GM21737 (cell line): ENCODE data around the gene CDKN2B-AS1.

ENCODE experiments used
- ATAC-seq: cut with Tn5 transposase; IDR thresholded peaks from one replicate; pipeline ENCODE4 v1.9.1; 2021; ENCODE audit warnings: mild to moderate bottlenecking, moderate library complexity; ENCODE audit not compliant: unreplicated experiment

Gene CDKN2B-AS1

DNA sequence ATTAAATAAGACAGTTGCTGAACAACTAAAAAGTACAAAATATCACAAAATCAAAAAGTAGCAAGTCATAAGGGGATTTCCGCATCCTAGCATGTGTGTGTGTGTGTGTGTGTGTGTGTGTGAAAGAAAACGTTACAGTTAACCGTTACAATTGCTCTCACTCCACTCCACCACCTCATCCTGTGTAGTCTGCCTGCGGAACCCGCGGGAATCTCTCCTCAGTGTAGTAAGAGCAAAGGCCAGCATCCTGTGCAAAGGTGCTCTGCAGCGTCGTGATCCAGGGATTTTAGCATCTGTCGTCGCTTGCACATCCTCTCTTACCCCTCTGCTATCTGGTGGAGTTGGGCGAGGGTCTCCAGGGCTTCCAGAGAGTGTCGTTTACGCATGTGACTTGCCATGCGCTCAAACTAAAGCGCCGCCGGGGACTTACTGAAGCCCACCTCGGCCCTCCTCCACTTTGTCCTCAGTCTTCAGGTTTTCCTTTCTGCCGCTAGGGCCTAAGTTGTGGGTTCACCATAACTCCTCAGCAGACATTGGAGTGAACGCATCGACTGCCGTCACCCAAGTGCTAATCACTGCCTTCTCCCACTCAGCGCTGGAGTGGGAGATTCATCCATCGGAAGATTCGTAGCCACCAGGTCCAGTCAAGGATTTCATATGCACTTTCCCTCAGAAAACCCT is 10.6 kb downstream of the CDKN2B-AS1 start:
- no peak for ATAC-seq

DNA sequence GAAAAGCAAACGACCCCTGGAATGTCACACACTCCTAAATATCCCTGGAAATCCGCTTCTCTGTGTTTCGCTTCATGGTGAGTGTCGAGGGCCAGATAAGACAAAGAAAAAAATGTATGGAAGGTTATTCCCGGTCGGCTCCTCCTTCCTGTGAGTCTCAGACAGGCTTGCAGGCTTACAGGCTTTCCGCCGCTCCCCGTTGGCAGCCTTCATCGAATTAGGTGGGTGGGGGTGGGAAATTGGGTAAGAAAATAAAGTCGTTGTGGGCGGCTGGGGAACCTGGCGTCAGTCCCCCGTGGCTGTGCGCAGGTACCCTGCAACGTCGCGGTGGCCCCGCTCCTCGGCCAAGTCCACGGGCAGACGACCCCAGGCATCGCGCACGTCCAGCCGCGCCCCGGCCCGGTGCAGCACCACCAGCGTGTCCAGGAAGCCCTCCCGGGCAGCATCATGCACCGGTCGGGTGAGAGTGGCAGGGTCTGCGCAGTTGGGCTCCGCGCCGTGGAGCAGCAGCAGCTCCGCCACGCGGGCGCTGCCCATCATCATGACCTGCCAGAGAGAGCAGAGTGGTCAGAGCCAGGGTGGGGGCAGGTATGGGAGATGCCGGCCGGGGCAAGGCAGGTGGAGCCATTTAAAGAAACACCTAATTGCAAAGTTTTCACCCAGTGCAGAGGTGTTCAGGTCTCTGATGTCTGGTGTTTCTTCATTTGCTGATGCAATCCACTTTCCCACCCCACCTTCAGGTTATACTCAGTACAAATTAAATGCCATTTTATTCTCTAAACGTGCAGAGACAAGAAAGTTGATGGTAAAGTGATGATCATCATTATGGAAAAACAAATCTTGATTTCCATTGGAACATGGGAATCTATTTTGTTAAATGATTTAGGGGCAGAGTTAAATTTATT is 11.4 kb downstream of the CDKN2B-AS1 start:
- no peak for ATAC-seq

DNA sequence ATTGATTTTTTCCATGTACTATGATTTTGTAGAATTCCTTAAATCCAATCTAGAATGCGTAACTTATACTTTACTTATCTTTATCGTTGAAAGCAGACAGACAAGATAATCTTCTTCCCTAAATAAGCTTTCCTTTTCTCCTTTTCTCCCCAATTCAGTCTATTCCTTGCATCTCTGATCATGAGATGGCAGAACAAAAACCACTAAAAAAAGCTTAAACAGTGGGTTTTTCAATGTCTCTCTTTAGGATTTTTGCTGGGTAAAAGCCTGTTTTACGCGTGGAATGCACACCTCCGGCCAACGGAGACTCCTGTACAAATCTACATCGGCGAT is 13.8 kb downstream of the CDKN2B-AS1 start:
- ATAC-seq = no peak

GRCh38 chr9:22008717-22009505 is 14.3 kb downstream of the CDKN2B-AS1 start, which contains the start of gene CDKN2B:
TSS of gene CDKN2B (minus strand) at chr9:22009305. CDS start at chr9:22008953, 352 bp downstream.
- peak; percentile 89 for ATAC-seq

GRCh38 chr9:22009506-22009867 is 14.9 kb downstream of the CDKN2B-AS1 start:
- peak; percentile 40 for ATAC-seq

- ATAC-seq = no peak
These were observed 16.5 kb downstream of the CDKN2B-AS1 start for GRCh38 chr9:22010866-22011625.

DNA sequence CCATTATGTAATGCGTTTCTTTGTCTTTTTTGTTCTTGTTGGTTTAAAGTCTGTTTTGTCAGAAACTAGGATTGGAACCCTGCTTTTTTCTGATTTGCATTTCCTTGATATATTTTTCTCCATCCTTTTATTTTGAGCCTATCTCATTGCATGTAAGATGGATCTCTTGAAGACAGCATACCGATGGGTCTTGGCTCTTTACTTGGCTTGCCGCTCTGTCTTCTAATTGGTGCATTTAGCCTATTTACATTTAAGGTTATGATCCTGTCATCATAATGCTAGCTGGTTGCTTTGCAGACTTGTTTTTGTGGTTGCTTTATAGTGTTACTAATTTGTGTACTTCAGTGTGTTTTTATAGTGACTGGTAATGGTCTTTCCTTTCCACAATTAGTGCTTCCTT is 27.8 kb downstream of the CDKN2B-AS1 start:
- ATAC-seq = no peak

DNA sequence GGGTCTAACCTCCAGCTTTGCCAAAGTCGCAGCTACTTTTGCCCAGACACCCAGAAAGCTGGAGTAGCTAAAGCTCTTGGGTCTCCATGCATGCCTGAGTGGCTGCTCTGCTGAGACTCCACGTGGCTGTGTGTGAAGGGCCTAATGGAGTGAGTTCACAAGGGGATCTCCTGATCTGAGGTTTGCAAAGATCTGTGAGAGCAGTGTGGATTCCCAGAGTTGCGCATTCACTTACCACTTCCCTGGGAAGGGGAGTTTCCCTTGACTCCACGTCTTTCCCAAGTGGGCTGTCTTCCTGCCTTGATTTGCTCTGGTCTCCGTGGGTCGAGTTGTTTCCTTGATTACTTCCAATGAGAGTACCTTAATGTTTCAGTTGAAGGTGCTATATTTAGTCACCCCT is 32.1 kb downstream of the CDKN2B-AS1 start:
- no peak for ATAC-seq

DNA sequence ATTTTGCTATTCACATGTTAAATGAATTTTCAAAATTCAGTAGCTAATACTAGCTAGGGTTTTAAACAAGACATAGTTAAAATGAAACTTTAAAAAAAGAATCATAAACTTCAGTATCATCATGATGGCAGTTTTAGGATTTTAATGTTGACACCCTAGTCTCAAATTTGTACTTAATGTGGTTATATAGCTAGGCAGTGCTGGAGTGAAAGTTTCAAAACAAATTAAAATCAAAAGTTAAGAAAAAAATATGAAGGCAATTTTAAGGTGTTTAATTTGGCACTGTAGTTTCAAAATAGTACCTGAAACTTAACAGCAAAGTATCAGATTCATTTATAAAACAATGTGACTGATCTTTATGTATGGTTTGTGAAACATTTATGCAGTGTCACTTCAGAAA is 33.8 kb downstream of the CDKN2B-AS1 start:
- ATAC-seq = no peak

GRCh38 chr9:22029231-22029630 is 34.6 kb downstream of the CDKN2B-AS1 start:
- ATAC-seq = no peak

GRCh38 chr9:22030101-22030598 is 35.6 kb downstream of the CDKN2B-AS1 start:
- ATAC-seq = no peak

- no peak for ATAC-seq
These were observed 37.2 kb downstream of the CDKN2B-AS1 start for GRCh38 chr9:22031655-22032411.

GRCh38 chr9:22033012-22033630 is 38.5 kb downstream of the CDKN2B-AS1 start:
- no peak for ATAC-seq

GRCh38 chr9:22035591-22036011 is 41.0 kb downstream of the CDKN2B-AS1 start:
- ATAC-seq = no peak

DNA sequence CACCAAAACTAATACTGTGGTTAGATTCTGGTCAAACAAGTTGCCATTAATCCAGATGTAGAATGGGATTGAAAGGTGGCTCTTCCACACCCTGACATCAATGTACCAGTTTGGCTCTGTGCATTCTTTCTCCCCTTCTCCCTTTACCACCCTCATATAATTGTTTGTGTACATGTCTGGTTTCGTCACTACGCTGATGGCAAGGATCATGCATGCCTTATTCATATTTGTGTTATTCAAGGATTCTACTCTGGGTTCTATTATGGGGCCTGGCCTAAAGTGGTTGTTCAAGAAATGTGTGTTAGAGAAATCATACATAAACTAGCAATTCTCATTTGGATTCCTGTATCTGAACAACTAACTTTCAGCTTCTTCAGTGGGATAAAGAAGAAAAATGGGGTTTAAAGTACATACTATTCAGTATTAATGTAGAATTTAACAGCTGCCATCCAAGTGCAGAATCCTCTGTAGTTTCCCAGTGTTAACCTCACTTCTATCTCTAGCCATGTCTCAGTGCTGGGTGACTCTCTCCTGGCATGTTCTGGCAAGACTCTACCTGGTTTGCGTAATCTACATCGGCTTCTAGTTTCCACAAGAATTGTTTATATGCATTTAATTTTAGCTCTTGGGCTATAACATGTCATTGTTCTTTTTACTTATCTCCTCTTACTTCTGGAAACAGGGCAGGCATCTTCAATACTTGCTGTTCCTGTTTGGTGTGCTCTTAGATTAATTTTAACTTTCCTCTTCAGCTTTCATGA is 42.5 kb downstream of the CDKN2B-AS1 start:
- no peak for ATAC-seq

DNA sequence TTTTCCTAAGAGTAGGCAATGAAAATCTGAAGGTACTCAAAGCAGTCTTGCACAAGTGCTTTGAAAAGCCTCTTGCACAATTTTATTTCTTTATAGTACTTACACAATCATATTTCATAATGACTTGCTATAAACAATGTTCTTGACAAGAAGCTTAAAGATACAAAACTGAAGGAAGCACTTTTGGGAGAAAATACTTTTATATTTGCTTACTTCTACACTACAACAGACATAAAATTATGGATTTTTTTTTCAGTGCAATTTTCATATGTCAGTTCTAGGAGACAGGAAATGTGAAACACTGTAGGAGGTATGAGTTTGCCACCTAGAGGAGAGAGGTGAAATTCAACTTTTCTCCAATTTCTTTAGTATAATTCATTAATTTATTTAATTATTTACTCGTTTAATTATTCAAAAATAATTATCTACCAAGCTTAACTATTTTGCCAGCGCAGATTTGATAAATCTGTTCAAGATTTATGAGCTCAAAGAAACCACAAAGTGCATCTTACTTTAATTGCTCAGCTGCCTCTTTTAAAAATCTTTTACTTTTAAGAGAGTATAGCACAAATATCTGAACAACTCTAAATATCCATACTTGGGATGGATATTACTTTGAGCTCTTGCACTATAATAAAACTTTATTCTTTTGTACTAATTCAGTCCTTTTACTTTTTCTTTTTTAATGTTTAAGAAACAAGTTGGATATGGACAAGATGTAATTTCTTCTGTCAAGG is 43.5 kb downstream of the CDKN2B-AS1 start:
- no peak for ATAC-seq

- ATAC-seq = no peak
These were observed 44.7 kb downstream of the CDKN2B-AS1 start for GRCh38 chr9:22039258-22039657.

DNA sequence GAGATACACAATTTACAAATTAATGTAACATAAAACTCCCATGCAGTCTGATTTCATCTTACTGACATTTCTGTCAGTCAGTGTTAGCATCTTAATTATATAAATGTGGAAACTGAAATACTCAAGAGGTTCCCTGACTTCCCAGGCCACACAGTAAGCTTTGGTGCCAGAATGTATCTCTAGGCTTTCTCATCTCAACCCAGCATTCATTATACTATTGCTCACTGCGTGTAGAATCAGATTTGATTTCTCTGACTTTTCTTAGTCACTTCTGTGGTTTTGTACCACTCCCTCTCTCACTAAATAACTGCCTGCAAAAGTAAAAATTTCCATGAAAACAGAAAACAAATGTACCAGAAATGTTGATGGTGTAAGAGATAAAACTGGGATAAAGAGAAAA is 46.2 kb downstream of the CDKN2B-AS1 start:
- ATAC-seq = no peak
